ENCODE data around the gene TTC21A.

TTC21A gene

DNA sequence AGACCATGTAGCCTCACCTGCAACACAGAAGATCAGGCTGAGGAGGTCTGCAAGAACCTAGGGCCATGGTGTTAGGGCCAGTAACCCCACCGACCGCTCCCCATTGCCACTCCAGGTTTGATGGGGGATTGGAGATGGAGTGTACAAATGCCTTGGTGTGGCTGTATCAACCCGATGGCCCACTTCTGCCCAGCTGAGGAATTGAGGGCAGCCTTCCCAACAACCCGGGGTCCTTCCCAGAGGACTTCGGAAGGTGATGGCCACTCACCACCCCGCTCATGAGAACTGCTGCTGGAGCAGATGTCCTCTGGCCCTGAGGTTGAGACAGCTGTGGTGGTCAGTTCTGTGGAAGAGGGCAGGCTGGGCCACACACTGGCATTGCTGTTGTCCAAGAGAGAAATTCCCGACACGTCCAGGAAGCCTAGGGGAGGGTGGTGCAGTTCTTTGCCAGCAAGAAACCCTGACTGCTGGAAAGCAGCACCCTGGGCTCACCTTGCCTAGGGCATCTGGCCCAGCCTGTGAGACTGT, 8.9 kb upstream of the TTC21A start:
- DNase-seq (ENCODE audit: extremely low read depth in 1 of 2, low read depth in 1 of 2): no peak

DNA sequence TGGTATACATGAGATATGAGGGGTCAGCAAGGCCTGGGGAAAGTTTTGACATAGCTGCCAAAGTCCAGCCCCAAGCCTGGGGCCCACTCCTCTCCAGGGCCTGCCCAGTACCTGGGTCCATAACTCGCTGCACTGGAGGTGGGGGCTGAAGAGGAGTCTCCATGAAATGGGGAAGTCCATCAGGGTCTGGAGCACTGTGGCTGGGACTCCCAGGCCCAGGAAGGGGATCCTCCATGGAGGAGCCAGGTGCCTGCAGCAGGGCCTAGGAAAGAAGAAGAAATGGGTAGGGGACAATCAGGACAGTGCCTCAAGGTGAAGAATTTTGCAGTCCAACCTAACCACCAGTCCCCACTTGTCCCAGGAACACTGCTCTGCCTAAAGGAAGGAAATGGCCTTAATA, 8.2 kb upstream of the TTC21A start:
- no peak for DNase-seq (ENCODE audit: extremely low read depth in 1 of 2, low read depth in 1 of 2)

DNA sequence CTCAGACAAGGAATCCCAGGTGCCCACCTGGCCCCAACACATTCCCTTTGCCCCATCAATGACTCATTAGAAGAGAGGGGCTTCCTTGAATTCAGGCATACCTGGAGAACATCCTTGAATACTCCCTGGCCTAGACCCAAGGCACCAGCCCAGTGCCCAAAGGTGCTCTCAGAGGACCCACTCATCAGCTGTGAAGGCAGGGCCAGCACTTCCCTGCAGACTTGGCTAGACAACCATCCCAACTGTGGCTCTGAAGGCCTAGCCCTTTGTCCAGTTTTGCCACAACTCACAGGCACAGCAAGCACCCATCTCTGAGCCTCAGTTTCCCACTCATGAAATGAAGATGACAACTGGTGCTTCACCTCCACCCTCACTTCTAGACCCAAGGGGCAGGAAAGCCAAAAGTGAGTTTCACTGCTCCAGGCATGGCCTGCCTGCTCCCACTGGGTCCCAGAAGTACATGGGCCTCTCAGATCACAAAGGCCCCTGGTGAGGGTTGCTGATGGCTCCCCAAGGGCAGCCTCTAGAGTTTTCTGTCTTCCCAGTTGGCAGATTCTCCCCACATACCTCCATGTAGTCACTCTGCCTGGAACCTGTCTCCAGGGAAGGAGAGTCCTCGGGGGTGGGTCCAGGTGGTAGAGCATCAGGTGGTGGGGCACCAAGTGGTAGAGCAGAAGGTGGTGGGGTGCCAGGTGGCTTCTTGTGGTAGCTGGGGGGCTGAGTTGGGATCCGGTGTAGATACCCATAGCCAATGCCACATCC, 7.6 kb upstream of the TTC21A start:
- DNase-seq (ENCODE audit: extremely low read depth in 1 of 2, low read depth in 1 of 2): no peak

DNA sequence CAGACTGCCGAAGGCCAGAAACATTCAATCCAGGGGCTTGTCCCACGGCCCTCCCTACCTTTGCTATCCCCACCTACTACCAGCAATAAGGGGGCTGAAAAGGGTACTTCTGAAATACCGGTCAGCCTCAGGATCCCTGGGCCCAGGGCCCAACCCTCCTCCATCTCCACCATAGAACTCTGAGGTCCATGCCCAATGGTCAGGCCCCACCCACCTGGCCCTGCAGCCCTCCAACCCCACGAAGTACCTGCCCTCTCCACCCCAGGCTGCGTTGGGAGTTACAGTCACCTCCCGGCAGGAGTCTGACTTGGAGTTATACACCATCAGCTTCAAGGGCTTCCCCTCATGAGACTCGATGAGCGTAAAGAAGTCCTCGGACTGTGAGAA, 7.0 kb upstream of the TTC21A start:
- DNase-seq (ENCODE audit: extremely low read depth in 1 of 2, low read depth in 1 of 2): no peak

DNA sequence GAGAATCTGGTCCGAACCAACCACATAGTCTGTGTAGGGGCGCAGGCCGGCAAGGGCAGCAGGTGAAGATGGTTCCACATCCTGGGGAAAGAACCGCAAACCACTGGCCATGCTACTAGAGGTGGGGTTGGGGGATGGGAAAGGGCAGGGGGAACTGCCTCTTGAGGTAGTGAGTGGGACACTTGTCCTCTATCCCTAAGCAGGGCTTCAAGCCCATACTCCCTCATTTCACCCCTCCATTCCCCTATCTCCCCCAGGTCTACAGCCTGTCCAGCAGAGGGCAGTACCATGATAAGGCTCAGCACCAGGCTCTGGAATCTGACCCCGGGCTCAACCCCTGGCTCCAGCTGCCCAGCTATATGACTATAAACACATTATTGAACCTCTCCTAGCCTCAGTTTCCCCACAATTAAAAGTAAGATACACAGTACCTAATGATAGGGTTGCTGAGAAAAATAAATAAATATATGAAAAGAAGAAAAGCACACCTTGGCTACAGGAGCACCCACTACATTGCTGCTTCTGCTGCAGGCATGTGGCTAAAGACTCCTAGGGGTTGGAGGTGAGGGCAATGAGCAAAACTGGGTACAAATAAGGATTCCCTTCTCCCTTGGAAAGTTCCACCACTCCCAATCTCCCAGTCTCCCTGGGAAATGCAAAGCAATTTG, 6.3 kb upstream of the TTC21A start:
- DNase-seq (ENCODE audit: extremely low read depth in 1 of 2, low read depth in 1 of 2): peak in 1 of 2 donors; percentile 26

DNA sequence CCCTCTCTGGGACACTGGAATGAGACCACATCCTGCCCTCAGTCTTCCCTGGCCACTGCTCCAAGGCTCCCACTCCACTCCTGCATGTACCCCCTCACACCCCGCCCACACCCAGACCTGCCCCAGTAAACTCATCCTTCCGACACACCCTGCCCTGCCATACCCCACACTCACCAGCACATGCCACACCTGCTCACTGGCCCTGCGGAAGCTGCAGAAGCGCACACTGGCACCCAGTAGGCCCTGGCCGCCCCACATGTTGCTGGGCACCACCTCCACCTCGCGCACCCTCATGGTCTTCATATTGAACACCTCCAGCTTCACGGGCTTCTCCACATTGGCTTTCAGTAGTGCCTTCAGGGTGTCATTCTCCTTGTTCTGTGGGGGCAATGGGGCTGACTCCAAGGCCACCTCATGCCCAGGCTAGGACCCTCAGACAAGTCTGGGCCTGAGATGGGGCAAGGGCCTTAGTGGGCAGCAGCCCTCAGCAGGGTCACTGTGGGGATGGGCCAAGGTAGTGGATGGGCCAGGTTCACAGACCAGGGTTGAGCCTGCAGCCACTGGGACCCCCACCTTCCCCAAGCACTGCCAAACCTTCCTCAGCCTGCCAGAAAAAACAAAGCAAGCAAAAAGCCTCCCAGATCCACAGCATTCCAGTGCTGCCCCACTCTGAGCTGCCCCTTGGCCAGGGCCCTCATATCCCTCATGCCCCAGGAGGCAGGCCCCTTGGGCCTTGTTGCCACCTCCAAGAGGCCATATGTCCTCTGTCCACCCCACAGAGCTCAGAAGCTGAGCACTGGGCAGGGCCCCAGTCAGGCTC, 4.8 kb upstream of the TTC21A start:
- no peak for DNase-seq (ENCODE audit: extremely low read depth in 1 of 2, low read depth in 1 of 2)

DNA sequence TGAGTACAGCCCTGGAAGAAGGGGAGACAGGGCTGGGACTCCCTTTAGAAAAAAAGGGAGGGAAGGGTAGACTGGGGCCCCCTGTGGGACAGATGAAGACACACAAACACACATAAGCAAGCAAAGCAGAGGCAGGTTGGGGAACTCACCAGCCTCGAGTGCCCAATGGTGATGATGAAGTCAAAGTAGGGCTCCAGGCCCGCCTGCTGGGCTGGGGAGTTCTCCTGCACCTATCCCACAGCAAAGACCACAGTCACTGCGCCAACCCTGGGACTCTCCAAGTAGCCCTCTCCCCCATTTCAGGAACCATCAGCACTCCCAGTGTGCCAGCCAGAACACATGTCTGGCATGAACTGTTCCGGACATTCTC, 4.2 kb upstream of the TTC21A start:
- DNase-seq (ENCODE audit: extremely low read depth in 1 of 2, low read depth in 1 of 2): no peak

DNA sequence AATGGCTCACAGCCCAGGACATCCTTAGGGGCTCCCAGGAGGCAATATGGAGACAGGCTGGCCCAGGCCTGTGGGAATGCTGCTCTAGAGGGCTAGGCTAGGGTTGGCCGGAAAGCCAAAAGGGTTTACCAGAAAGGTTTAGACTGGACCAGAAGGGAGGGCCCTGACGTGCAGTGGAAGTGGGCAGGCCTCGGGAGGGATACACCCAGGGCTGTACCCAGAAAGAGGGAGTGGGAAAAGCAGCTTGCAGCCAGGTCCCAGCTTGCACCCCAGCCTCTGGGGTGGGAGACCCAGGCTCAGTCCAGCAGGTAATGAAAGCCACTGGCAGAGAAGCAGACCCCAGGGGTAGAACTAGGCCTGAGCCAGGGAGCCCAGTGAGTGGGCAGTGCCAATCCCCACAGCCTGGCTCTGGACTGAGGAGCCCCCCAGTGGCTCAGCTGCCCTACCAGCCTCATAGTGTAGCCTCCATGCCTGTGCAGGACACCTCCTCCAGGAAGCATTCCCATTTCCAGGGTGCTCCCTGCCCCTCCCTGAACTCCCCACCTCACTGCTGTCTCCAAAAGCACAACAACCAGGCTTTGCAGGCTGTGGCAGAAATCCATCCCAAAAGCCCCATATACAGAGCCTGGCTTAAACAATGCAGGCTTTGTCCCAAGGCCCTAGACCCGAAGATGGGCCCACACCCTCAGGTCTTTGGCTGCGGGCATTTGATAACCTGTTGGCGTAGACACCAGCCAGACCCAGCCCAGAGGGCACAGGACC, 3.5 kb upstream of the TTC21A start:
- DNase-seq (ENCODE audit: extremely low read depth in 1 of 2, low read depth in 1 of 2): no peak

DNA sequence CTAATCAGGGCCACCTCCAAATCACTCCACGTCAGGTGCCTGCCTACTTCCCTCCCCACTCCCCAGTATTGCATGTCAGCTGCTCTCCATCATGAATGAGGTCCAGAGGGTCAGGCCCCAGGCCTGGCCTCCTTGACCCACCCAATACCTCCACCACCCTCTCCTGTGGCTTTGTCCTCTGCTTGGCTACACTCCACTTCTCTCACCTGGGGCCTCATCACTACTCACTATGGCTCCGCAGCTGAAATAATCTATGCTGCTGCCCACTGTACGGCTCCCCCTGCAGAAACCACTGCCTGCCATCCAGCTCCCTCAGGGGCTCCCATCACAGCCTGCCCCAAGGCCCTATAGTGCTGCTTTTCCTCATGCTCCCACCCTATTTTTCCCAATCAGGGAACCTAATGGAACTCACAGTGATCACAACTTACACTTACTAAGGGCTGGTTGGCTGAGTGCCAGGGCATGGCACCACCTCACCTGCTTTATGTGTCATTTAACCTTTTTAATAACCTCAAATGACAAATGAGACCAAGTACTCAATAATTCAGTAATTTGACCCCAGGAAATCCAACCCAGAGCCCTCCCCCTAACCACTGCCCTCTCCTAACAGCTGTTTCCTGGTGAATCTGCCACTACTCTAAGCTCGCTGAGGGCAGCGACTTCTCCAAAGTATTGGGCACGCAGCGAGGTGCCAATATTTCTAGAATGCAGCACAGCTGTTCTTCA, 2.4 kb upstream of the TTC21A start:
- DNase-seq (ENCODE audit: extremely low read depth in 1 of 2, low read depth in 1 of 2): no peak

DNA sequence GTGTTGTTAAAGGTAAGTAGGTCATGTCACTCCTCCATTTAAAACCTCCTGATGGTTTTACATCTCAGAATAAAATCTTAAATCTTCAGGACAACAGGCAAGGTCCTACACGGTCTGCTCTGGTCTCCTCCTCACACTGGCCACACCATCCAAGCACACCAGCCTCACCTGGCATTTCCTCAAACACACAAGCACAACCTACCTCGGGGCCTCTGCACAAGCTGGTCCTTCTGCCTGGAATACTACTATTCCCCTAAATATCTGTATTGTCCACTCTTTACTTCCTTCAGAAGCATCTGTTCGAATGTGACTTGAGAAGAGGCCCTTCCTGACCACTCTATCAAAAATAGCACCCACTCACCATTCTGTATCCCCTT, 1.8 kb upstream of the TTC21A start:
- no peak for DNase-seq (ENCODE audit: extremely low read depth in 1 of 2, low read depth in 1 of 2)

DNA sequence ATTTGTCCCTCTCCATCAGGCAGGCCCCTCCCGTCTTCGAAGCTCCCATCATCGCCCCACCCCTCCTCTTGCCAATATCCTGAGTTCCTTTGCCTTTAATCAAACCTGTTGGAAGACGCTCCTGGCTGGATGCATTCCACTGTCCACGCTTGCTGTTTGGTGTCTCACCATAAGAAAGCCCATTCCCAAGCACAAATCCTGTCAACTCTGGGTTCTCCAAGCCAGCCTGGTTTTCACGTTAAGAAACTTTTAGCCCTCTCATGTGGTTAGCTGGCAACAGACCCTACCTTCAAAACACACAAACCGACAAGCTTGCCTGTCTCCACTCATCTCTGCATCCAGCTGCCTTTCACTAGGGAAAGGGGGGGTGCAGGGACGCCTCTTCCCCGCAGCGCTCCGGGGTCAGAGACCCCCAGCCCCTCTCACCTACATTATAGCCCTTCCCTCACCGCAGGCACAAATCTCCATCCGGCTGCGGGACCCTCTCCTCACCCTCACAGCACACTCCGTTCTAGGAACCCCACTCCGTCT, 1.1 kb upstream of the TTC21A start:
- no peak for DNase-seq (ENCODE audit: extremely low read depth in 1 of 2, low read depth in 1 of 2)

DNA sequence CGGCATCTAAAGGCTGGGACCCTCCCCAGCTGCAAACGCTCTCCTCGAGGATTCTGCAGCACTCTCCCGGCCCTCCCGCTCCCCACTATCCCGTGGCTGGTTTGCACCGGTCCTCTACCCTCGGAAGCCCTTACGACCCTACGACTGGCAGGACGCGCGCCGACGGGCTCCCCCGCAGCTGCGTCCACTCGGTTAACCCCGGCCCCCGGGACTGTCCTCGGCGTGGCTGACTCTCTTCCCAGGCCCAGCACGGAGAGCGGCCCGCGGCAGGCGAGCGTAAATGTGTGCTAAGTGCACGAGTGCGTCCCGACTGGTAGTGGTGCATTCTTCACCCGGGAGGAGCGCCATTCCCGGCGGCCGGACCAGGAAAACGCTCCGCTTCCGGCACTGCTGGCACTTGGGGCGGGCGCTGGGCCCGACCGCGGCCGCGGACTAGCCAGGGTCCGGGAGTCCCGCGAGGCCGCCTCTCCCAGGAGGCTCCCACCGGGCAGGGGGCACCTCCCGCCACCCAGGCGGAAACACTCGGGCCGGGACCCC, 561 bp upstream of the TTC21A start:
- no peak for DNase-seq (ENCODE audit: extremely low read depth in 1 of 2, low read depth in 1 of 2)

DNA sequence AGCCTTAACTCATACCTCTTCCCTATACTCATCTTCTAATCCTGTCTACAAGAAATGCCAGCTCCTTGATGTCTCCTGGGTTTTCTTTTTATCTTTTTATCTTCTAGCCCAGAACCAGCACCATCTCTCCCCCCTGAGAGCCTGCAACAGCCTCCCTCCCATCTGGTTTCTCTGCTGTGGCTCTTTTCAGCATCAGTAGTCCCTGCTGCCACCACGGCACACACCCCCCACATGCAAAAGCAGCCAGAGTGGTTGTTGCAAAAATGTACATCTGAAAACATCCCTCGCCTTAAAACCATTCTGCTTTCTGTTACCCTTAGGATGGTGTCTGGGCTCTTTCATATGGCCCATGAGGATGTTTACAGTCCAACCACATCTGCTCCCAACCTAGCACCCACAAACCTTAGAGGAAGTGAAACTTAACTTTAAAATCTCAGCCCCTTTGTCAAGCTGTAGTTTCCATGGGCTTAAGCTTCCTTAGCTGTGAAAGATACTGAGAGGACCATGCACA, 775 bp downstream of the TTC21A start:
- no peak for DNase-seq (ENCODE audit: extremely low read depth in 1 of 2, low read depth in 1 of 2)

DNA sequence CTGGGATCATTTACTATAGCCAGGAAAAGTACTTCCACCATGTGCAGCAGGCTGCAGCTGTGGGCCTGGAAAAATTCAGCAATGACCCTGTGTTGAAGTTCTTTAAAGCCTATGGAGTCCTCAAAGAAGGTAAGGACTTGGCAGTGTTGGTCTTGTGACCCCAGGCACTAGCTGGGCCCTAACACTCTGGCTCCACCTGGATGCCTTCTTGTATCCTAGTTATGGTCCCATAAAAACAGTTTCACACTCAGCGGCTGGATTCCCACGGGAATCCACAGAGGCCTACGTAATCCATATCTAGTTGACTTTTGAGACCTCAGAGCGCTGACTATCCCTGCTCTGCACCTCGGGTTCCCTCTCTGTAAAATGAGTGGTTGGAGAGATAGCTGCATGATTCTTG, 1.6 kb downstream of the TTC21A start:
- DNase-seq (ENCODE audit: extremely low read depth in 1 of 2, low read depth in 1 of 2): no peak

DNA sequence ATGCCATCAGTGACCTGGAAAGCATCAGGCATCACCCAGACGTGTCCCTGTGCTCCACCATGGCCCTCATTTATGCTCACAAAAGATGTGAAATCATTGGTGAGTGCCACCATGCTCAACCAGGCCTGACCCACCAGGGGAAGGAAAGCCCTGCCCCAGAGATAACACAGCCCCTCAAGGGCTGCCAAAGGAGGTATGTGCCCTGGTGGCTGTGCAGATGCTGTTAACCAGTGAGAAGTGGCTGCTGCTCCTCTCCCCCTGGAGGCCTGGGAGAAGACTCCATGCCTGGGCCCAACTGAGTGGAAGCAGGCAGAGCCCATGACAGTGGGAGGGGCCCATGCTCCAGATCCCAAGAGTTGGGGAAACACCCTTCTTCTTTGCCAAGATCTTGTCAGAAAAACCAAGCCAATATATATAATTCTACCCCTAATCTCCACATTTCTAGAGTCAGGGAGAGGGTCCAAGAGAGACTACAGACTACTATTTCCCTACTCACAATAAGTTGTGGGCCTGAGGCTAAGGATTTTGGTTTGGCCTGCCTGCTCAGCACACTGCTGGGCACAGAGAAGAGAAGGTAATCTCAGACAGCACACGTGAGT, 2.7 kb downstream of the TTC21A start:
- no peak for DNase-seq (ENCODE audit: extremely low read depth in 1 of 2, low read depth in 1 of 2)

DNA sequence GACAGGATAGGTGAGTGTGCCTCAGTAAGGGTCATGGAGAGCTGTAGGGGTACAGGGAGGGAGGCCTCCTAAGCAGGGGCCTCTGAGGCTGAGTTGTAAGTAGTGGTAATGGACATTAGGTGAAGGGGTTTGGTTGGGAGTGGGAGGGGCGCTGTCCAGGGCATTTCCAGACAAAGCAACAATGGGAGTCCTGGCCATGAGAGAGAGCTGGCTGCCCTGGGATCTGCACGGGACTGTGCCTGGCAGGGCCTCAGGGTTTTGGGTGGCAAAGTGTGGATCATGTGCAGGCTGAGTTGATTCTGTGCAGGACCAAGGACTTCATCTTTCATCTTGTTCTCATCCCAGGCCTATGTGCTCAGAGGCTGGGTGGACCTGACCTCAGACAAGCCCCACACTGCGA, 4.6 kb downstream of the TTC21A start:
- no peak for DNase-seq (ENCODE audit: extremely low read depth in 1 of 2, low read depth in 1 of 2)

DNA sequence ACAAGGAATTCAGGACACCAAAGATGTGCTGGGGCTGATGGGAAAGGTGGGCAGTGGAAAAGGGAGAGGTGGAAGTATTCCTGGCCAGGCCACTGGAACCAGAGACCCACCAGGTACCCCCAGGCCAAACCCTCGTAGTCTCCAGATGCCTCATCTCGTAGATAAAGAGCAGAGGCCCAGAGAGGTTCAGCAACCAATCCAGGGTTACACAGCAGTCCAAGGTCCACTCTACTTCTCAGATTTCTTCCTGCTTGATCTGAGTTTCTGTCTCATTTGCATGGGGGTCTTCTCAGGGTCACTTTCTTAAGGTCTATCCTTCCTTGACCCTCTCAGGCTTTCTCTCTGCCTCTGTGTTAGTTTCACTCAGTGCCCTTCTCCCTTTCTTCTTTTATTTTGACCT, 5.1 kb downstream of the TTC21A start:
- no peak for DNase-seq (ENCODE audit: extremely low read depth in 1 of 2, low read depth in 1 of 2)

DNA sequence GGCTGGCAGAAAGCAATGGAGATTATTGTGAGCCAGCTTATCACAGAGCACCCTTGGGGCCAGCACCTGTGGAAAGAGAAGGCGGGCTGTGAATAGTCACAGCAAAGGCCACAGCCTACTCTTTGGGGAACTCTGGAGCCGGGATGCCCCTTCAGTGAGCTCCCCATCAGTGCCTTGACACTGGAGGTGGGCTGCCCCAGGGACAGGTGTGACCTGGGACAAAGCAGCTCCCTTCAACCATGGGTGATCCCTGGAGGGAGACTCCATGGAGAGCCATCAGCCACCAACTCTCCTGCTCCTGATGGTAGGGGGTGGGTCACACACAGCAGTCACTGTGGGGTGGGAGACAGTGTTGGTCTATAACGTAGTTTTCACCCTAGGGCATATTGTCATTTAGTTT, 5.8 kb downstream of the TTC21A start:
- DNase-seq (ENCODE audit: extremely low read depth in 1 of 2, low read depth in 1 of 2): no peak

DNA sequence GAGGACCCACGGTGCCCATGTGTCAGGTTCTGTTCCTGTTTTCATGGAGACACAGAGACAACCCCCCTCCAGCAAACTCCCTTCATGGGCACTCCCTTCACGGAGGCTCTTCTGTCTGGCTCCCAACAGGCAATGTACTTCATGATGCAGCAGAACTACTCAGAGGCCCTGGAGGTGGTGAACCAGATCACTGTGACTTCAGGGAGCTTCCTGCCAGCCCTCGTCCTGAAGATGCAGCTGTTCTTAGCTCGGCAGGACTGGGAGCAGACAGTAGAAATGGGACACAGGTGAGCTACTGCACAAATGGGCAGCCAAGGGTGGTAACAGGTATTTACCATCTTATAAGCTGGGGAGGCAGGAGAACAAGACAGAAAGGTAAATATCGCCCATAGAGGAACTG, 7.0 kb downstream of the TTC21A start:
- DNase-seq (ENCODE audit: extremely low read depth in 1 of 2, low read depth in 1 of 2): no peak
